K562 (cell line): ENCODE measurements around the gene MIR17HG. TPM values are rescaled to one million over a fixed set of nuclear protein-coding genes. Genes with fewer than 3 reads are reported as not detected.

Experiments used
- ATAC-seq: fragments of 200-7000 bp; cut with Tn5 transposase; 3 replicates; pipeline ENCODE4 v1.9.1; 2020; ENCODE audit warnings: moderate library complexity
- BruUV-seq: library from RNA; stranded (reverse); fragments of 400-500 nt; replicated peaks from 2 replicates; lab custom pipeline; 2021; lab: Mats Ljungman, UMichigan
- CTCF ChIA-PET: fragments of 300-600 bp; formaldehyde crosslinking; extraction: SDS; loops from one replicate; lab custom pipeline; 2021; ENCODE audit warnings: low intra/inter-chr PET ratio; lab: Yijun Ruan, JAX
- POLR2A ChIA-PET: fragments of 300-600, 350-650 bp; sonication (Branson Sonifier 250); formaldehyde crosslinking; extraction: SDS; loops from one replicate; lab custom pipeline; 2021; ENCODE audit warnings: antibody characterized with exemption, inconsistent platforms; lab: Yijun Ruan, JAX
- DNase-seq, 4 experiments: peaks; one replicate each; pipeline versions ENCODE4 v3.0.0 to v3.0.0-alpha.2; 2011 to 2018; ENCODE audit warnings: low spot score in 3 of 4, mixed read lengths in 3 of 4; ENCODE audit errors: extremely low read depth in 1 of 4
- FAIRE-seq: peaks from 2 replicates; lab custom pipeline; 2011; peaks lifted over from hg19 to GRCh38; lab: Jason Lieb, UNC
- H2AFZ ChIP-seq: 2 replicates; pipeline ENCODE4 v1.6.0; 2011; ENCODE audit warnings: low read depth, low read length, control low read depth, inconsistent platforms
- H3K27ac ChIP-seq: fragments of 200-600 bp; 3 replicates; pipeline ENCODE4 v1.8.0; 2011; ENCODE audit warnings: low read depth, mild to moderate bottlenecking, control low read depth, inconsistent platforms, low read length, moderate library complexity, mixed read lengths; ENCODE audit errors: extremely low read depth
- H3K27me3 ChIP-seq, 2 experiments: fragments of 300-600 bp in 1 of 2; 2 replicates in 1 of 2; 3 replicates in 1 of 2; pipeline versions ENCODE4 v1.6.0 to v1.8.0; 2011; ENCODE audit warnings: inconsistent platforms in 2 of 2, low read length in 2 of 2, mild to moderate bottlenecking in 1 of 2, mixed read lengths in 1 of 2, moderate library complexity in 1 of 2; ENCODE audit not compliant: control insufficient read depth in 2 of 2, insufficient read depth in 2 of 2
- H3K36me3 ChIP-seq: fragments of 300-600 bp; 3 replicates; pipeline ENCODE4 v1.8.0; 2011; ENCODE audit warnings: mild to moderate bottlenecking, low read length, inconsistent platforms; ENCODE audit not compliant: control insufficient read depth, insufficient read depth
- H3K4me1 ChIP-seq, 2 experiments: fragments of 200-600 bp in 1 of 2; replicated peaks in 1 of 2; 2 replicates in 1 of 2; 3 replicates in 1 of 2; pipeline versions ENCODE4 v1.5.1 to v1.8.0; 2011; ENCODE audit warnings: inconsistent platforms in 2 of 2, low read length in 2 of 2, mild to moderate bottlenecking in 1 of 2, mixed read lengths in 1 of 2, moderate library complexity in 1 of 2; ENCODE audit not compliant: control insufficient read depth in 2 of 2, insufficient read depth in 2 of 2
- H3K4me2 ChIP-seq: 2 replicates; pipeline ENCODE4 v1.6.1; 2011; ENCODE audit warnings: low read length, control low read depth, inconsistent platforms, mixed read lengths; ENCODE audit not compliant: insufficient read depth
- H3K4me3 ChIP-seq: fragments of 200-600 bp; sonication (generic), shearing (Covaris generic); 2 replicates; pipeline ENCODE4 v1.5.1; 2016; ENCODE audit warnings: control low read depth, inconsistent platforms
- H3K79me2 ChIP-seq: fragments of 200-600 bp; 3 replicates; pipeline ENCODE4 v1.8.0; 2011; ENCODE audit warnings: low read length, inconsistent platforms; ENCODE audit not compliant: control insufficient read depth, insufficient read depth
- H3K9ac ChIP-seq, 2 experiments: 2 replicates each; pipeline versions ENCODE4 v1.6.0 to v1.6.1; 2011; ENCODE audit warnings: low read depth in 2 of 2, low read length in 2 of 2, control low read depth in 1 of 2, inconsistent platforms in 1 of 2, mild to moderate bottlenecking in 1 of 2, mixed read lengths in 1 of 2; ENCODE audit not compliant: insufficient read depth in 1 of 2
- H3K9me1 ChIP-seq: one replicate; pipeline ENCODE4 v1.6.0; 2011; ENCODE audit warnings: inconsistent platforms, mild to moderate bottlenecking, low read length, moderate library complexity; ENCODE audit not compliant: control insufficient read depth, insufficient read depth
- H3K9me3 ChIP-seq: replicated peaks from 2 replicates; pipeline ENCODE4 v1.5.1; 2011; ENCODE audit warnings: low read depth, low read length, inconsistent platforms; ENCODE audit not compliant: control insufficient read depth, insufficient read depth
- H4K20me1 ChIP-seq: replicated peaks from 2 replicates; pipeline ENCODE4 v1.6.1; 2011; ENCODE audit warnings: low read length, inconsistent platforms, mixed read lengths; ENCODE audit not compliant: control insufficient read depth, insufficient read depth
- ARID3A ChIP-seq: IDR thresholded peaks from 2 replicates; pipeline ENCODE4 v1.6.1; 2012; ENCODE audit warnings: low read depth, low read length, improper control_type of control experiment, borderline replicate concordance
- FOXJ2 ChIP-seq: fragments of 200-800 bp; sonication (Bioruptor generic); IDR thresholded peaks from 2 replicates; pipeline ENCODE4 v1.6.1; 2016; ENCODE audit warnings: missing genetic modification characterization, missing compliant biosample characterization
- PHF8 ChIP-seq: fragments of 200-600 bp; sonication (generic); IDR thresholded peaks from 2 replicates; pipeline ENCODE4 v1.6.1; 2012; ENCODE audit warnings: mixed run types, mild to moderate bottlenecking, inconsistent platforms, low read length, moderate library complexity, borderline replicate concordance
- POLR2H ChIP-seq: IDR thresholded peaks from 2 replicates; pipeline ENCODE4 v1.6.1; 2016; ENCODE audit warnings: missing genetic modification characterization, low read depth, mild to moderate bottlenecking, control low read depth, missing compliant biosample characterization, moderate library complexity
- SIX5 ChIP-seq, 2 experiments: IDR thresholded peaks; 2 replicates each; pipeline ENCODE4 v1.6.1; 2011; ENCODE audit warnings: low read length in 2 of 2, borderline replicate concordance in 1 of 2, low read depth in 1 of 2, mild to moderate bottlenecking in 1 of 2, moderate library complexity in 1 of 2; ENCODE audit not compliant: insufficient read depth in 1 of 2
- SMC3 ChIP-seq: conservative IDR thresholded peaks from 2 replicates; pipeline ENCODE4 v1.6.1; 2011; ENCODE audit warnings: low read depth, low read length, improper control_type of control experiment; ENCODE audit not compliant: insufficient read depth
- ZNF280B ChIP-seq: fragments of 250-450 bp; sonication (Bioruptor Pico); IDR thresholded peaks from 2 replicates; pipeline ENCODE4 v1.5.1; 2021; ENCODE audit warnings: mild to moderate bottlenecking
- ZNF717 ChIP-seq: fragments of 250-450 bp; sonication (Bioruptor Pico); IDR thresholded peaks from 2 replicates; pipeline ENCODE4 v1.5.0; 2021
- in situ Hi-C: fragments of 300-500 bp; cut with MboI; formaldehyde crosslinking; loops from 4 replicates; pipeline ENCODE4 v1.15.0; 2018; ENCODE audit warnings: inconsistent platforms, mixed read lengths
- intact Hi-C: fragments of 100-400 bp; cut with micrococcal nuclease; formaldehyde crosslinking; loops from 2 replicates; pipeline ENCODE4 v1.14.2; 2022
- polyA plus RNA-seq, 8 experiments: library from polyadenylated mRNA; depleted of rRNA in 4 of 8; stranded (reverse) in 5 of 8; unstranded in 3 of 8; fragments of >200 nt; fragmentation: Nextera tagmentation in 2 of 8; fragmentation: Illumina TruSeq in 1 of 8; extraction: Ambion mirVana in 2 of 8; extraction: Trizol in 1 of 8; gene quantifications; 2 replicates each; pipeline versions ENCODE4 v1.2.1 to v1.2.3, GENCODE V29; 2011 to 2014; ENCODE audit warnings: inconsistent platforms in 1 of 8, missing spikeins in 1 of 8
- total RNA-seq, 7 experiments: library from RNA; depleted of rRNA in 6 of 7; stranded (reverse); fragments of >200 nt in 6 of 7; fragmentation: Illumina TruSeq in 2 of 7; extraction: Trizol in 2 of 7; gene quantifications; 2 replicates each; pipeline versions ENCODE4 v1.2.1 to v1.2.3, GENCODE V29; 2011 to 2021; ENCODE audit warnings: low replicate concordance in 1 of 7
- TF ChIP-seq, protein P1 (sequence below), 3 experiments: IDR thresholded peaks in 2 of 3; conservative IDR thresholded peaks in 1 of 3; 2 replicates each; pipeline ENCODE4 v1.5.1; 2011 to 2012; ENCODE audit warnings: low read length in 3 of 3, mild to moderate bottlenecking in 3 of 3, control low read depth in 2 of 3, improper control_type of control experiment in 1 of 3, inconsistent platforms in 1 of 3, low read depth in 1 of 3, mixed read lengths in 1 of 3, moderate library complexity in 1 of 3; ENCODE audit not compliant: insufficient read depth in 2 of 3

MIR17HG gene
- total and polyA plus RNA-seq, 9 of the 15 experiments (the other 6 are each of a cell fraction or from before 2014, with no cell fraction given), result 44.2 to 218 (median 77.8) TPM

DNA sequence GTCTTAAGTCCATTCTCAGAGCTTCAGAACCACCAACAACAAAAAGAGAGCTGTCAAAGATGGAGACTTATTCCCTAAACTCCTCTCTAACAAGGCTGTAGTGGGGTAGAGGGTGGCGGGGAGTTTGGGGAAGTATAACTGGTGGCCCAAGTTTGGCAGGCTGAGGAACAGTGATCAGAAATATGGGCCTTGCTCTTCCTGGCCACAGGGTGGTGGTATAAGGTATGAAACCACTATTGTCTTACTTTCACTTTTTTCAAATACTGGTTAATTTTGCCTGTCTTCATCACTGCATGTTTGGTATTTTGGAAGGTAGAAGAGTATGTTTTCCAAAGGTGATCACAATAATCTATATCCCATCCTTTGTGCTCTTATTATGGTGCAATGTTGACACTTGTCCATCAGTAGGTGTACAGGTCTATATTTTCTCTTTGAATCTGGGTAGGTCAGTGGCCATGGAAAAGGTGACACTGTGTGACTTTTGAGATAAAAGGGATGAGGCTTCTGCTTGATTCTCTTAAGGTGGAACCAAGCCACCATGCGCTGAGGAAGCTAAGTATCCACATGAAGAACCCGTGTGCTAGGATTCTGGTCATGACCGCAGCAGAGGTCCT, 27.7 kb downstream of the MIR17HG start (continued):
- TF ChIP-seq, protein P1, sequence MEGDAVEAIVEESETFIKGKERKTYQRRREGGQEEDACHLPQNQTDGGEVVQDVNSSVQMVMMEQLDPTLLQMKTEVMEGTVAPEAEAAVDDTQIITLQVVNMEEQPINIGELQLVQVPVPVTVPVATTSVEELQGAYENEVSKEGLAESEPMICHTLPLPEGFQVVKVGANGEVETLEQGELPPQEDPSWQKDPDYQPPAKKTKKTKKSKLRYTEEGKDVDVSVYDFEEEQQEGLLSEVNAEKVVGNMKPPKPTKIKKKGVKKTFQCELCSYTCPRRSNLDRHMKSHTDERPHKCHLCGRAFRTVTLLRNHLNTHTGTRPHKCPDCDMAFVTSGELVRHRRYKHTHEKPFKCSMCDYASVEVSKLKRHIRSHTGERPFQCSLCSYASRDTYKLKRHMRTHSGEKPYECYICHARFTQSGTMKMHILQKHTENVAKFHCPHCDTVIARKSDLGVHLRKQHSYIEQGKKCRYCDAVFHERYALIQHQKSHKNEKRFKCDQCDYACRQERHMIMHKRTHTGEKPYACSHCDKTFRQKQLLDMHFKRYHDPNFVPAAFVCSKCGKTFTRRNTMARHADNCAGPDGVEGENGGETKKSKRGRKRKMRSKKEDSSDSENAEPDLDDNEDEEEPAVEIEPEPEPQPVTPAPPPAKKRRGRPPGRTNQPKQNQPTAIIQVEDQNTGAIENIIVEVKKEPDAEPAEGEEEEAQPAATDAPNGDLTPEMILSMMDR (IDR thresholded peaks at IDR 0.05 in 2 of 3, conservative IDR thresholded peaks at IDR 0.05 in 1 of 3; ENCODE audit: insufficient read depth in 2 of 3, low read depth in 1 of 3, low read length in 3 of 3), result peak in 1 of 3 experiments; percentile 93; a peak in 2 of 6 replicates

DNA sequence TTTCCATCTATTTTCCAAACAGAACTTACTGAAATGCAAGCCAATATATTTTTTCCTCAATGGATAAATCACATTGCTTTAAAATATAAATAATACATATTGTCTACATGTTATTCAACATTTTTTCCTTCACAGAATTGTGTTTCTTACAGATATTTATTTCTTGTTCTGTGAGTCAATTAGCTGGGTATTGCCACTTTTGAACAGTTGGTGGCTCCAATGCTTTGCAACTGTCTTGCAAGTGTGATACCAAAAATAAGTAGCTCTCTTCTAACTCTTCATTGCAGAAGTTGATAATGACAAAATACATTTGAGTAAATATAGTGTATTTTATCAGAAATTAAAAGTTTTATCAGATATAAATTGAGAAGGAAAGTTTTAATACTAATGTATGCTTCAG, 33.9 kb downstream of the MIR17HG start:
- FAIRE-seq (no peak), ATAC-seq (peak; percentile 55; the same call in 2 of the 3 replicates), DNase-seq (peak in 1 of 4 experiments; percentile 60)
- no peaks in the 10 kb centered on the region for H3K79me2 ChIP-seq
- no peak overlapping the region for H3K9ac ChIP-seq
- CTCF ChIA-PET, result no interaction called here
- intact Hi-C loops, result loop anchor here (1.0 kb wide), 3 partner anchors 25 to 341 kb away; no protein-coding TSS in a partner anchor
- no peak overlapping the region for H2AFZ ChIP-seq
- no peaks in the 10 kb centered on the region for H3K36me3 ChIP-seq
- H3K27me3 ChIP-seq, result no peaks in the 10 kb centered on the region
- in situ Hi-C loops, result no loop called here
- H3K9me1 ChIP-seq, result no peaks in the 10 kb centered on the region
- H3K4me3 ChIP-seq, result no peak overlapping the region
- H3K4me1 ChIP-seq, result no peaks in the 10 kb centered on the region
- no peak overlapping the region for H3K27ac ChIP-seq
- H3K9me3 ChIP-seq, result no peaks in the 10 kb centered on the region
- H3K4me2 ChIP-seq, result no peak overlapping the region
- BruUV-seq, result no TSS peak
- TF ChIP-seq FOXJ2 (tag) (0 out of 2 replicates have a peak, but pooled peaks have one; percentile 38), ZNF717 (CRISPR knock-in tag) (0 out of 2 replicates have a peak, but pooled peaks have one; percentile 37), SIX5 (IDR thresholded peaks at IDR 0.05; ENCODE audit: borderline replicate concordance in 1 of 2, insufficient read depth in 1 of 2, low read depth in 1 of 2, low read length in 2 of 2) (no peak), SMC3 (peak; percentile 33; the same call in 1 of the 2 replicates), POLR2H (tag) (peak; percentile 40), PHF8 (no peak), ZNF280B (CRISPR knock-in tag) (peak; percentile 64; the same call in 1 of the 2 replicates), ARID3A (0 out of 2 replicates have a peak, but pooled peaks have one; percentile 8)
- TF ChIP-seq, protein P1 (IDR thresholded peaks at IDR 0.05 in 2 of 3, conservative IDR thresholded peaks at IDR 0.05 in 1 of 3; ENCODE audit: insufficient read depth in 2 of 3, low read depth in 1 of 3, low read length in 3 of 3), result peak in 1 of 3 experiments; percentile 81; a peak in 2 of 6 replicates
- TF ChIP-seq, all 486 proteins: peak for 7
- no peaks in the 10 kb centered on the region for H4K20me1 ChIP-seq
- POLR2A ChIA-PET, result interaction anchor here (1.1 to 4.1 kb wide), 6 partner anchors 10 to 23 kb away, joined by 3 to 22 read pairs (median 5); partner anchors contain the start of gene GPC5
